K562 (cell line): Measurements from ENCODE around the gene LINS1.

Experiments
- ADNP ChIP-seq: fragments of 200-800 bp; sonication (Bioruptor generic); IDR thresholded peaks from 2 replicates; pipeline ENCODE4 v1.6.1; 2016; ENCODE audit warnings: missing genetic modification characterization, missing compliant biosample characterization
- ATF7 ChIP-seq: fragments of 450-650 bp; IDR thresholded peaks from 2 replicates; pipeline ENCODE4 v1.7.1; 2014; ENCODE audit warnings: mild to moderate bottlenecking, moderate library complexity
- CBX1 ChIP-seq: sonication (generic); IDR thresholded peaks from 2 replicates; pipeline ENCODE4 v1.6.1; 2016; ENCODE audit warnings: antibody characterized with exemption, low read depth, mild to moderate bottlenecking
- CEBPB ChIP-seq: fragments of 450-650 bp; IDR thresholded peaks from 2 replicates; pipeline ENCODE4 v1.6.1; 2016; ENCODE audit warnings: missing genetic modification characterization, missing compliant biosample characterization
- CTCF ChIP-seq, 3 experiments: IDR thresholded peaks in 2 of 3; conservative IDR thresholded peaks in 1 of 3; 2 replicates each; pipeline ENCODE4 v1.5.1; 2011 to 2012; ENCODE audit warnings: low read length in 3 of 3, mild to moderate bottlenecking in 3 of 3, control low read depth in 2 of 3, improper control_type of control experiment in 1 of 3, inconsistent platforms in 1 of 3, low read depth in 1 of 3, mixed read lengths in 1 of 3, moderate library complexity in 1 of 3; ENCODE audit not compliant: insufficient read depth in 2 of 3
- DACH1 ChIP-seq: fragments of 450-650 bp; IDR thresholded peaks from 2 replicates; pipeline ENCODE4 v1.6.1; 2018; ENCODE audit not compliant: partially characterized antibody
- ETV6 ChIP-seq, 3 experiments: fragments of 150-350 bp in 1 of 3; sonication (generic) in 1 of 3; formaldehyde crosslinking in 1 of 3; IDR thresholded peaks; 2 replicates each; pipeline versions ENCODE4 v1.6.1 to v1.8.0; 2014 to 2022; ENCODE audit warnings: borderline replicate concordance in 2 of 3, low read depth in 2 of 3, antibody characterized with exemption in 1 of 3, low read length in 1 of 3, mild to moderate bottlenecking in 1 of 3, missing genetic modification reagents in 1 of 3
- MYC ChIP-seq, 2 experiments: fragments of 250-450 bp in 1 of 2; sonication (Bioruptor Pico) in 1 of 2; IDR thresholded peaks; 2 replicates each; pipeline versions ENCODE4 v1.5.1 to v1.6.1; 2012 to 2021; ENCODE audit warnings: low read depth in 2 of 2, borderline replicate concordance in 1 of 2, improper control_type of control experiment in 1 of 2, low read length in 1 of 2, mild to moderate bottlenecking in 1 of 2, moderate library complexity in 1 of 2
- POLR2A ChIP-seq: fragments of 450-650 bp; conservative IDR thresholded peaks from 2 replicates; pipeline ENCODE4 v1.6.1; 2016
- ZNF24 ChIP-seq: fragments of 450-650 bp; IDR thresholded peaks from 2 replicates; pipeline ENCODE4 v1.6.1; 2016
- ZNF384 ChIP-seq: IDR thresholded peaks from 2 replicates; pipeline ENCODE4 v1.6.1; 2012; ENCODE audit warnings: low read depth, low read length, improper control_type of control experiment
- ZNF717 ChIP-seq: fragments of 250-450 bp; sonication (Bioruptor Pico); IDR thresholded peaks from 2 replicates; pipeline ENCODE4 v1.5.0; 2021
- ZNF785 ChIP-seq: fragments of 250-450 bp; sonication (Bioruptor Pico); IDR thresholded peaks from 2 replicates; pipeline ENCODE4 v1.4.0; 2020; ENCODE audit warnings: mild to moderate bottlenecking
- TF ChIP-seq, protein P1 (sequence below): fragments of 200-800 bp; sonication (Bioruptor generic); IDR thresholded peaks from 2 replicates; pipeline ENCODE4 v1.6.1; 2016; ENCODE audit warnings: missing genetic modification characterization, missing compliant biosample characterization

GRCh38 chr15:100573526-100573925, 28.5 kb downstream of the LINS1 start:
- TF ChIP-seq ETV6 (IDR thresholded peaks at IDR 0.05; ENCODE audit: borderline replicate concordance in 1 of 2, low read depth in 2 of 2, low read length in 1 of 2) (no peak), ETV6 (CRISPR knock-in tag; IDR thresholded peaks at IDR 0.05; ENCODE audit: borderline replicate concordance) (no peak), ZNF785 (CRISPR knock-in tag) (no peak), CTCF (IDR thresholded peaks at IDR 0.05 in 2 of 3, conservative IDR thresholded peaks at IDR 0.05 in 1 of 3; ENCODE audit: insufficient read depth in 2 of 3, low read depth in 1 of 3, low read length in 3 of 3) (no peak), CEBPB (tag) (no peak), MYC (IDR thresholded peaks at IDR 0.05; ENCODE audit: low read depth, low read length) (no peak), MYC (CRISPR knock-in tag; IDR thresholded peaks at IDR 0.05; ENCODE audit: borderline replicate concordance, low read depth) (no peak), ZNF24 (no peak), CBX1 (no peak), ATF7 (no peak), ZNF717 (CRISPR knock-in tag) (no peak), POLR2A (no peak), ZNF384 (no peak), ADNP (tag) (no peak), DACH1 (no peak)
- TF ChIP-seq, protein P1, sequence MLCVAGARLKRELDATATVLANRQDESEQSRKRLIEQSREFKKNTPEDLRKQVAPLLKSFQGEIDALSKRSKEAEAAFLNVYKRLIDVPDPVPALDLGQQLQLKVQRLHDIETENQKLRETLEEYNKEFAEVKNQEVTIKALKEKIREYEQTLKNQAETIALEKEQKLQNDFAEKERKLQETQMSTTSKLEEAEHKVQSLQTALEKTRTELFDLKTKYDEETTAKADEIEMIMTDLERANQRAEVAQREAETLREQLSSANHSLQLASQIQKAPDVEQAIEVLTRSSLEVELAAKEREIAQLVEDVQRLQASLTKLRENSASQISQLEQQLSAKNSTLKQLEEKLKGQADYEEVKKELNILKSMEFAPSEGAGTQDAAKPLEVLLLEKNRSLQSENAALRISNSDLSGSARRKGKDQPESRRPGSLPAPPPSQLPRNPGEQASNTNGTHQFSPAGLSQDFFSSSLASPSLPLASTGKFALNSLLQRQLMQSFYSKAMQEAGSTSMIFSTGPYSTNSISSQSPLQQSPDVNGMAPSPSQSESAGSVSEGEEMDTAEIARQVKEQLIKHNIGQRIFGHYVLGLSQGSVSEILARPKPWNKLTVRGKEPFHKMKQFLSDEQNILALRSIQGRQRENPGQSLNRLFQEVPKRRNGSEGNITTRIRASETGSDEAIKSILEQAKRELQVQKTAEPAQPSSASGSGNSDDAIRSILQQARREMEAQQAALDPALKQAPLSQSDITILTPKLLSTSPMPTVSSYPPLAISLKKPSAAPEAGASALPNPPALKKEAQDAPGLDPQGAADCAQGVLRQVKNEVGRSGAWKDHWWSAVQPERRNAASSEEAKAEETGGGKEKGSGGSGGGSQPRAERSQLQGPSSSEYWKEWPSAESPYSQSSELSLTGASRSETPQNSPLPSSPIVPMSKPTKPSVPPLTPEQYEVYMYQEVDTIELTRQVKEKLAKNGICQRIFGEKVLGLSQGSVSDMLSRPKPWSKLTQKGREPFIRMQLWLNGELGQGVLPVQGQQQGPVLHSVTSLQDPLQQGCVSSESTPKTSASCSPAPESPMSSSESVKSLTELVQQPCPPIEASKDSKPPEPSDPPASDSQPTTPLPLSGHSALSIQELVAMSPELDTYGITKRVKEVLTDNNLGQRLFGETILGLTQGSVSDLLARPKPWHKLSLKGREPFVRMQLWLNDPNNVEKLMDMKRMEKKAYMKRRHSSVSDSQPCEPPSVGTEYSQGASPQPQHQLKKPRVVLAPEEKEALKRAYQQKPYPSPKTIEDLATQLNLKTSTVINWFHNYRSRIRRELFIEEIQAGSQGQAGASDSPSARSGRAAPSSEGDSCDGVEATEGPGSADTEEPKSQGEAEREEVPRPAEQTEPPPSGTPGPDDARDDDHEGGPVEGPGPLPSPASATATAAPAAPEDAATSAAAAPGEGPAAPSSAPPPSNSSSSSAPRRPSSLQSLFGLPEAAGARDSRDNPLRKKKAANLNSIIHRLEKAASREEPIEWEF (CRISPR knock-in tag) = no peak
